Body of pancreas (tissue), 4 donors: ENCODE measurements around the gene AUTS2.

ENCODE experiments used
- POLR2A ChIP-seq, 3 donors: fragments of 450-650 bp; IDR thresholded peaks; one replicate each; pipeline ENCODE4 v1.6.1; 2016; ENCODE audit warnings: antibody characterized with exemption in 3 of 3, mild to moderate bottlenecking in 2 of 3
- TF ChIP-seq, protein P1 (sequence below), 7 experiments: fragments of 450-650 bp in 4 of 7; fragments of 200-600 bp in 3 of 7; sonication (generic) in 3 of 7; IDR thresholded peaks; one replicate each; pipeline ENCODE4 v1.5.1; 2016 to 2019; ENCODE audit warnings: antibody characterized with exemption in 7 of 7

- TF ChIP-seq, protein P1, sequence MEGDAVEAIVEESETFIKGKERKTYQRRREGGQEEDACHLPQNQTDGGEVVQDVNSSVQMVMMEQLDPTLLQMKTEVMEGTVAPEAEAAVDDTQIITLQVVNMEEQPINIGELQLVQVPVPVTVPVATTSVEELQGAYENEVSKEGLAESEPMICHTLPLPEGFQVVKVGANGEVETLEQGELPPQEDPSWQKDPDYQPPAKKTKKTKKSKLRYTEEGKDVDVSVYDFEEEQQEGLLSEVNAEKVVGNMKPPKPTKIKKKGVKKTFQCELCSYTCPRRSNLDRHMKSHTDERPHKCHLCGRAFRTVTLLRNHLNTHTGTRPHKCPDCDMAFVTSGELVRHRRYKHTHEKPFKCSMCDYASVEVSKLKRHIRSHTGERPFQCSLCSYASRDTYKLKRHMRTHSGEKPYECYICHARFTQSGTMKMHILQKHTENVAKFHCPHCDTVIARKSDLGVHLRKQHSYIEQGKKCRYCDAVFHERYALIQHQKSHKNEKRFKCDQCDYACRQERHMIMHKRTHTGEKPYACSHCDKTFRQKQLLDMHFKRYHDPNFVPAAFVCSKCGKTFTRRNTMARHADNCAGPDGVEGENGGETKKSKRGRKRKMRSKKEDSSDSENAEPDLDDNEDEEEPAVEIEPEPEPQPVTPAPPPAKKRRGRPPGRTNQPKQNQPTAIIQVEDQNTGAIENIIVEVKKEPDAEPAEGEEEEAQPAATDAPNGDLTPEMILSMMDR (IDR thresholded peaks at IDR 0.05), result no peak
- TF ChIP-seq POLR2A (IDR thresholded peaks at IDR 0.05), result no peak
Observed at GRCh38 chr7:70638158-70639107, 1040.2 kb downstream of the AUTS2 start.
